A549 (cell line): Measurements from ENCODE around the gene NFIL3. TPM values are rescaled to one million over a fixed set of nuclear protein-coding genes. Genes with fewer than 3 reads are reported as not detected.

Experiments
- ATAC-seq, 2 experiments: fragments of 200-7000 bp in 1 of 2; fragments of >200 bp in 1 of 2; cut with Nextera tagmentation in 1 of 2; cut with Tn5 transposase in 1 of 2; 3 replicates each; pipeline versions ENCODE4 v1.8.0 to v1.9.1; 2018 to 2020; ENCODE audit warnings: mild to moderate bottlenecking in 1 of 2, moderate library complexity in 1 of 2
- CTCF ChIA-PET: fragments of 300-600 bp; sonication (Branson Sonifier 250); formaldehyde crosslinking; extraction: SDS; loops from one replicate; lab custom pipeline; 2021; ENCODE audit warnings: antibody characterized with exemption, inconsistent platforms; lab: Yijun Ruan, JAX
- POLR2A ChIA-PET: fragments of 350-600 bp; formaldehyde crosslinking; extraction: SDS; loops from one replicate; lab custom pipeline; 2021; ENCODE audit warnings: antibody characterized with exemption, inconsistent platforms; lab: Yijun Ruan, JAX
- DNase-seq, 2 experiments: peaks; one replicate each; pipeline versions ENCODE4 v3.0.0 to v3.0.0-alpha.2; 2011 to 2016; ENCODE audit warnings: low read depth in 1 of 2, low spot score in 1 of 2
- FAIRE-seq: peaks from 2 replicates; lab custom pipeline; 2011; peaks lifted over from hg19 to GRCh38; lab: Jason Lieb, UNC
- H3K27ac ChIP-seq, 2 experiments: fragments of >200 bp; sonication (Bioruptor Twin); formaldehyde crosslinking; 3 replicates each; pipeline ENCODE4 v1.5.1; 2016 to 2017
- H3K4me1 ChIP-seq: fragments of >200 bp; sonication (Bioruptor Twin); formaldehyde crosslinking; 3 replicates; pipeline ENCODE4 v1.6.1; 2016
- H3K4me2 ChIP-seq: fragments of >200 bp; sonication (Bioruptor Twin); formaldehyde crosslinking; 3 replicates; pipeline ENCODE4 v1.6.1; 2016
- H3K4me3 ChIP-seq: fragments of >200 bp; sonication (Bioruptor Twin); formaldehyde crosslinking; 3 replicates; pipeline ENCODE4 v1.5.1; 2016
- H3K9me3 ChIP-seq: fragments of >200 bp; sonication (Bioruptor Twin); formaldehyde crosslinking; 3 replicates; pipeline ENCODE4 v1.6.1; 2016
- CBX8 ChIP-seq: fragments of 200-600 bp; sonication (generic); IDR thresholded peaks from 2 replicates; pipeline ENCODE4 v1.6.1; 2016
- CHD4 ChIP-seq: fragments of 200-600 bp; sonication (generic); IDR thresholded peaks from 2 replicates; pipeline ENCODE4 v1.6.1; 2016; ENCODE audit warnings: antibody characterized with exemption, mild to moderate bottlenecking, borderline replicate concordance
- E2F6 ChIP-seq: IDR thresholded peaks from 2 replicates; pipeline ENCODE4 v1.6.1; 2012; ENCODE audit warnings: low read depth, borderline replicate concordance
- FOSL2 ChIP-seq, 2 experiments: fragments of 450-650 bp in 1 of 2; fragments of >200 bp in 1 of 2; sonication (Bioruptor Twin) in 1 of 2; formaldehyde crosslinking; IDR thresholded peaks; 2 replicates each; pipeline versions ENCODE4 v1.5.0 to v1.6.1; 2016 to 2020; ENCODE audit warnings: mild to moderate bottlenecking in 1 of 2, moderate library complexity in 1 of 2
- HOXA7 ChIP-seq: fragments of 250-450 bp; sonication (Bioruptor Pico); IDR thresholded peaks from 2 replicates; pipeline ENCODE4 v1.5.0; 2020; ENCODE audit warnings: mild to moderate bottlenecking, moderate library complexity
- HOXB5 ChIP-seq: fragments of 250-450 bp; sonication (Bioruptor Pico); IDR thresholded peaks from 2 replicates; pipeline ENCODE4 v1.5.0; 2020; ENCODE audit warnings: mild to moderate bottlenecking, moderate library complexity
- JUN ChIP-seq, 2 experiments: fragments of >200 bp; sonication (Bioruptor Twin); formaldehyde crosslinking; IDR thresholded peaks; 2 replicates in 1 of 2; 3 replicates in 1 of 2; pipeline ENCODE4 v1.6.1; 2016 to 2017
- JUNB ChIP-seq: fragments of >200 bp; sonication (Bioruptor Twin); formaldehyde crosslinking; IDR thresholded peaks from 2 replicates; pipeline ENCODE4 v1.6.1; 2016
- KDM1A ChIP-seq: fragments of 200-600 bp; sonication (generic); IDR thresholded peaks from 2 replicates; pipeline ENCODE4 v1.6.1; 2016; ENCODE audit warnings: low read depth, mild to moderate bottlenecking
- NFE2L2 ChIP-seq: fragments of 150-350 bp; conservative IDR thresholded peaks from 2 replicates; pipeline ENCODE4 v1.6.1; 2014; ENCODE audit warnings: low read length
- POLR2AphosphoS2 ChIP-seq: conservative IDR thresholded peaks from 2 replicates; pipeline ENCODE4 v1.6.1; 2012; ENCODE audit warnings: low read length, improper control_type of control experiment, inconsistent platforms
- RAD21 ChIP-seq, 2 experiments: fragments of >200 bp in 1 of 2; sonication (Bioruptor Twin) in 1 of 2; formaldehyde crosslinking in 1 of 2; IDR thresholded peaks in 1 of 2; conservative IDR thresholded peaks in 1 of 2; 2 replicates in 1 of 2; 3 replicates in 1 of 2; pipeline ENCODE4 v1.6.1; 2012 to 2018; ENCODE audit warnings: inconsistent platforms in 1 of 2
- RNF2 ChIP-seq: fragments of 200-600 bp; sonication (generic); IDR thresholded peaks from 2 replicates; pipeline ENCODE4 v1.6.1; 2016; ENCODE audit warnings: low read depth, mild to moderate bottlenecking, antibody characterized with exemption, moderate library complexity, borderline replicate concordance
- SMC3 ChIP-seq: fragments of >200 bp; sonication (Bioruptor Twin); formaldehyde crosslinking; IDR thresholded peaks from 3 replicates; pipeline ENCODE4 v1.6.1; 2018; ENCODE audit warnings: inconsistent platforms
- TFCP2L1 ChIP-seq: fragments of 250-450 bp; sonication (Bioruptor Pico); IDR thresholded peaks from 2 replicates; pipeline ENCODE4 v1.5.0; 2021; ENCODE audit warnings: mild to moderate bottlenecking
- ZC3H11A ChIP-seq: fragments of 450-650 bp; IDR thresholded peaks from 2 replicates; pipeline ENCODE4 v1.6.1; 2014; ENCODE audit warnings: antibody characterized with exemption, mild to moderate bottlenecking
- ZFP36 ChIP-seq: fragments of 450-650 bp; IDR thresholded peaks from 2 replicates; pipeline ENCODE4 v1.6.1; 2014; ENCODE audit warnings: borderline replicate concordance; ENCODE audit not compliant: partially characterized antibody
- ZNF302 ChIP-seq: fragments of 250-450 bp; sonication (Bioruptor Pico); IDR thresholded peaks from 2 replicates; pipeline ENCODE4 v1.9.0; 2021; ENCODE audit warnings: inconsistent platforms, mild to moderate bottlenecking, moderate library complexity
- ZSCAN20 ChIP-seq: fragments of 250-450 bp; sonication (Bioruptor Pico); IDR thresholded peaks from 2 replicates; pipeline ENCODE4 v1.8.0; 2022; ENCODE audit warnings: mild to moderate bottlenecking, moderate library complexity
- WGBS: methylation state at CpG from one replicate; pipeline ENCODE4 v1.1.6; 2017; ENCODE audit errors: missing lambda C conversion rate; 5-methylcytosine and 5-hydroxymethylcytosine counted together
- polyA plus RNA-seq, 4 experiments: library from polyadenylated mRNA; depleted of rRNA in 3 of 4; stranded (reverse); fragments of >200 nt; fragmentation: RNase III in 1 of 4; extraction: RNeasy Plus Mini Kit Qiagen cat#74134 plus additional on column Dnase treatment in 1 of 4; gene quantifications; 2 replicates in 3 of 4; 3 replicates in 1 of 4; pipeline ENCODE4 v1.2.3, GENCODE V29; 2011 to 2017
- TF ChIP-seq, protein P1 (sequence below): fragments of >200 bp; sonication (Bioruptor Twin); formaldehyde crosslinking; IDR thresholded peaks from 2 replicates; pipeline ENCODE4 v1.6.1; 2016
- TF ChIP-seq, protein P2 (sequence below): fragments of >200 bp; sonication (Bioruptor Twin); formaldehyde crosslinking; IDR thresholded peaks from 3 replicates; pipeline ENCODE4 v1.5.1; 2016

The NFIL3 gene
- polyA plus RNA-seq, 2 of the 4 experiments (the other 2 are of a cell fraction): 10.5 to 16.1 TPM

GRCh38 chr9:91427873-91428272 is 4.2 kb upstream of the NFIL3 start:
- H3K4me1 ChIP-seq: peaks cover 25% of the 10 kb centered on the region
- TF ChIP-seq ZFP36 (no peak), JUNB (0 out of 2 replicates have a peak, but pooled peaks have one; percentile 16), HOXA7 (CRISPR knock-in tag) (no peak), POLR2AphosphoS2 (no peak), RNF2 (no peak), JUN (IDR thresholded peaks at IDR 0.05) (no peak), FOSL2 (IDR thresholded peaks at IDR 0.05) (peak; percentile 17; the same call in 1 of the 2 replicates), FOSL2 (CRISPR knock-in tag; IDR thresholded peaks at IDR 0.05) (peak; percentile 23; the same call in 1 of the 2 replicates)
- ChIA-PET POLR2A (no interaction called here), CTCF (interaction anchor here (0.8 to 6.7 kb wide), 6 partner anchors 10 to 516 kb away, joined by 3 to 85 read pairs (median 22); no protein-coding TSS in a partner anchor)
- peak overlapping the region; percentile 32; the same call in 2 of the 3 replicates for H3K4me2 ChIP-seq
- no peaks in the 10 kb centered on the region for H3K9me3 ChIP-seq
- ATAC-seq (no peak), FAIRE-seq (no peak), DNase-seq (peak in 1 of 2 experiments; percentile 42)
- no peak overlapping the region for H3K4me3 ChIP-seq
- H3K27ac ChIP-seq: peak overlapping the region in 1 of 2 experiments; percentile 55; a peak in 3 of 6 replicates
- WGBS: 72% methylated on average over 2 of the region's 2 CpGs

GRCh38 chr9:91426123-91426745 is 2.6 kb upstream of the NFIL3 start:
- H3K4me2 ChIP-seq: no peak overlapping the region
- no peaks in the 10 kb centered on the region for H3K9me3 ChIP-seq
- ATAC-seq (peak in 1 of 2 experiments; percentile 59; a peak in 3 of 6 replicates), DNase-seq (peak; percentile 67 to 69), FAIRE-seq (peak; percentile 28)
- no peak overlapping the region for H3K4me3 ChIP-seq
- TF ChIP-seq CBX8 (no peak), JUN (IDR thresholded peaks at IDR 0.05) (no peak), TFCP2L1 (no peak), RAD21 (conservative IDR thresholded peaks at IDR 0.05 in 1 of 2, IDR thresholded peaks at IDR 0.05 in 1 of 2) (peak; percentile 87), CHD4 (no peak), ZC3H11A (no peak), KDM1A (no peak), ZSCAN20 (CRISPR knock-in tag) (no peak), HOXA7 (CRISPR knock-in tag) (no peak), E2F6 (no peak), ZNF302 (CRISPR knock-in tag) (no peak), NFE2L2 (no peak), SMC3 (peak; percentile 92), HOXB5 (CRISPR knock-in tag) (no peak)
- TF ChIP-seq, protein P1, sequence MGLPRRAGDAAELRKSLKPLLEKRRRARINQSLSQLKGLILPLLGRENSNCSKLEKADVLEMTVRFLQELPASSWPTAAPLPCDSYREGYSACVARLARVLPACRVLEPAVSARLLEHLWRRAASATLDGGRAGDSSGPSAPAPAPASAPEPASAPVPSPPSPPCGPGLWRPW: no peak
- TF ChIP-seq, protein P2, sequence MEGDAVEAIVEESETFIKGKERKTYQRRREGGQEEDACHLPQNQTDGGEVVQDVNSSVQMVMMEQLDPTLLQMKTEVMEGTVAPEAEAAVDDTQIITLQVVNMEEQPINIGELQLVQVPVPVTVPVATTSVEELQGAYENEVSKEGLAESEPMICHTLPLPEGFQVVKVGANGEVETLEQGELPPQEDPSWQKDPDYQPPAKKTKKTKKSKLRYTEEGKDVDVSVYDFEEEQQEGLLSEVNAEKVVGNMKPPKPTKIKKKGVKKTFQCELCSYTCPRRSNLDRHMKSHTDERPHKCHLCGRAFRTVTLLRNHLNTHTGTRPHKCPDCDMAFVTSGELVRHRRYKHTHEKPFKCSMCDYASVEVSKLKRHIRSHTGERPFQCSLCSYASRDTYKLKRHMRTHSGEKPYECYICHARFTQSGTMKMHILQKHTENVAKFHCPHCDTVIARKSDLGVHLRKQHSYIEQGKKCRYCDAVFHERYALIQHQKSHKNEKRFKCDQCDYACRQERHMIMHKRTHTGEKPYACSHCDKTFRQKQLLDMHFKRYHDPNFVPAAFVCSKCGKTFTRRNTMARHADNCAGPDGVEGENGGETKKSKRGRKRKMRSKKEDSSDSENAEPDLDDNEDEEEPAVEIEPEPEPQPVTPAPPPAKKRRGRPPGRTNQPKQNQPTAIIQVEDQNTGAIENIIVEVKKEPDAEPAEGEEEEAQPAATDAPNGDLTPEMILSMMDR: peak; percentile 77
- POLR2A ChIA-PET: interaction anchor here (1.0 to 1.1 kb wide), 4 partner anchors 65 to 511 kb away, joined by 3 to 8 read pairs (median 4); partner anchors contain the start of gene AUH
- H3K4me1 ChIP-seq: peaks cover 28% of the 10 kb centered on the region
- CTCF ChIA-PET: interaction anchor here (0.6 to 6.7 kb wide), 70 partner anchors 8 to 533 kb away, joined by 3 to 85 read pairs (median 4); partner anchors contain the start of gene AUH
- 8% methylated on average over 3 of the region's 3 CpGs for WGBS
- H3K27ac ChIP-seq: peak overlapping the region in 1 of 2 experiments; percentile 53; a peak in 2 of 6 replicates
